Stimulated activated CD8-positive, alpha-beta memory T cell treated with anti-CD3 and anti-CD28 coated beads, Interleukin-2, amount 100 ng/mL, for 48 hours (primary cell): Measurements from ENCODE around the gene C13orf46.

Experiments
- DNase-seq, 2 donors: peaks; one replicate each; pipeline ENCODE4 v3.0.0-alpha.2; 2020; ENCODE audit warnings: low read depth in 2 of 2

Gene C13orf46

DNA sequence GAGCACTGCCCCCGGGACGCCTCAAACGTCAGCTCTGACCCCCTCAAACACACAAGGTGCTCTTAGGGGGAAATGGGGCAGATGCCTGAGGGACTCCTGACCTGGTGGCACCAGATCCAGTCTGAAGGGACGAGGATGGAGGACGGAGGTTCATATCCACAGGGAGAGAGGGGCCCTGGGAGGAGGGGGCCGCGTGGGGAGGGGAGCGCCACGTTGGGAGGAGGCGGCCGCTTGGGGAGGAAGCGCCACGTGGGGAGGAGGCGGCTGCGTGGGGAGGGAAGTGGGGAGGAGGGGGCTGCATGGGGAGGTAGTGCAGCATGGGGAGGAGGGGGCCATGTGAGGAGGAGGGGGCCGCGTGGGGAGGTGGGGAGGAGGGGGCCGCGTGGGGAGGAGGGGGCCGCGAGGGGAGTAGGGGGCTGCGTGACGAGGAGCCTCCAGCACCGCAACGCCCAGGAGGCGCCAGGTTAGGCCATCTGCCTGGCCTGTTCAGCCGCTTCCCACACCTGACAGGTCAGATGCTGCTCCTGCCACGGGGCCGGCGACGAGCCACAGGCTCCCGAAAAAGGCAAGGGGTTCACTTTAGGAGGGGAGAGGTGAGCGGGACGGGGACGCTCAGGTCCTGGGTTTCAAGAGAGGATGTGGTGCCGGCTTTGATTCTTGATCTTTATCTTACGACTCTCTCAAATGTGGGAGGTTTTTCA, 36.7 kb upstream of the C13orf46 start:
- DNase-seq, result no peak

DNA sequence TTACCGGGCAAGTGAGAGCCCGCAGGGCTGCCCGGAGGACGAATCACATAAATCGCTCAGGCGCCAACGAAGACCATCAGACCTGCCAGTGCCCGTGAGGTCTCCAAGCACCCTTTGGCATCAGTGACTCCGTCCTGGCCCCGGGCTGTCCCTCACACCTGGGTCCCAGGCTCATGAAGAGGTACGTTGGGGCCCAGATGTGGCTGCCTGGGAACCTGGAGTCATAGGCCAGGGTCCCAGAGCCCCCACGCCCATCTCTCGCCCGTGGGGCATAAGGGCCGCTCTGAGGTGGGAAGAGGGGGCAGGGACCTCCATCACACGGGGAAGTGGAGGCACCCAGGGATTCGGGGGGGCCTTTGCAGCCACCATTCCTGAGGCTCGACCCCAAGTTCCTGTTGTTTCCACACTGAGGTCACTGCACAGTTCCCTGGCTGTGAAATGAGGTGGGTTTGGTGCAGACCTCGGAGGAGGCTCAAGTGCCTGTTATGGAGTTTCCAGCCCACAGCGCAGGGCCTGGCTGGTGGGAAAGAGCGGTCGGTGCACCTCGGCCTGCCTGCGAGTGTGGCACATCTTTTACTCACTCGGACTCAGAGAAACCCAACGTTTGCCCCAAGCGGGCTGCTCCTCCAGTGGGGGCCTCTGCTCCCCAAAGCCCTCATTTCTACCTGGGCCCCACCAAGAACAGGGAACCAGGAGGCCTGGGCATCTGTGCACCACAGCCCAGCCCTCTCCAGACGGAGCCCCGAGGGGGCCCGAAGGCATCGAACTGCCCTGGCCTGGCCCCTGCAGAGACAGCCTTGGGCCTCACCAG, 35.9 kb upstream of the C13orf46 start:
- no peak for DNase-seq

DNA sequence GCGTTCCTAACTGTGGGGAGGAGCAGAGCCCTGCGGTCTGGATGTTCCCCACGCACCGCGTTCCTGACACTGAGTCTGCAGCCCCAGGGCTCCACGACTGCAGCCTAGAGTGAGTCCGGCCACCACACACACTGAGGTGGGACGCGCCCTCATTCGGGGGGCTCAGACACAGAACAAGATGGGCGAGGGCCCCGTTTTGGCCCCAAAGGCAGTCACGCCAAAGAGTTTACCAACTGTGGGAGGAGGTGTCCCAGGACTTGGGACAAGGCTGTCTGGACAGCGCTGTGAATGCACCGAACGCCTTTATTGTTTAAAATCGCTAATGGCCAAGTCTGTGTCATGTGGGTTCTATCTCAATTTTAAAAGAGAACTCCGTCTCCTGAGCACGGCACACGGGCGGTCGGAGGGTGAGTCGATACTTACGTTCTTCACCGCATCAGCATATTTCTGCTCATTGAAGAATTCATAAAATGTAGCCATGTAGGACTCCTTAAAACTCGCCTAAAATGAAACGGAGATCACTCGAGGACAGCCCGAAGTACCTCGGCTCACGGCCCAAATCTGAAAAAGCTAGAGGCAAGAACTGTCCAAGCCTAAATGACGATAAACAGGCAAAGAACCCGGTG, 35.2 kb upstream of the C13orf46 start:
- DNase-seq, result no peak

DNA sequence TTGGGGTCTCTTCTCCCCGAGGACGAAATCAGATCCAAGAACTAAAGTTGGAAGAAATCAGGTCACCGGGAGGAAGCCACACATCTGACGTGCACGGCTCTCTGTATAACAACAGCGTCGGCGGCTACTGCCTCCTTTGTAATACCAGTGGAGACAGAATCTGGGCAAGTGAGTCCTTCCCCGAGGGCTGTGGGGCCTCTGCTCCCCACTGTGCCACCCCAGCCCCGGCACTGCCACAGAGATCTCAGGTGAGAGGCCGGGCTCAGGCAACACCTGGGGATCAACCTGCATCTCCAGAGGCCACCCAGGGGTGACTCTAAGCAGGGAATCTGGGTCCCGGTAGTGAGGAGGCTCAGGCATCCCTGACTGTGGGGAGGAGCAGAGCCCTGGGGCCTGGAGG, 33.7 kb upstream of the C13orf46 start:
- no peak for DNase-seq

DNA sequence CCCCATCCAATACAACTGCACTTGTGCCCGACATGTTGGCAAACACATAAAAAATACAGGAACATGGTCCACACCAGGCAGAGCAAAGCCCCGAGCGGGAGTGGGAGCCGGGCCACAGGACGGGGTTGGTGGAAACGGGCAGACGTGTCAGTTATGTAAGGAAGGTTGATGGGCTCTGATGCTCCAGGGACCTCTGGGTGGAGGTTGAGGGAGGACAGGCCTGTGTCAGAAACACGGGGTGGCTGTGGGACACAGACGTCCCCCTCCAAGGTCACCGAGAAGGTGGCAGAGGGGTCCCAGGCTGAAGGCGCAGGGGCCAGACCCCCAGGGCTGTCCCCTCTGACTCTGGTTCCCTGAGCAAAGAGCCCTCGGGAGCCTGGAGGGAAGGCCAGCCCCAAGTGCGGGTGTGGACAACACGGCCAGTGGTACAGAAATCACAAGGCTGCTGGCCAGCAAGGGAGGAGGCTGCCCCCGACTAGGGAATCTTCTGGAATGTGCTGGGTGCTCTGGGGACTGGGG, 31.4 kb upstream of the C13orf46 start:
- no peak for DNase-seq

DNA sequence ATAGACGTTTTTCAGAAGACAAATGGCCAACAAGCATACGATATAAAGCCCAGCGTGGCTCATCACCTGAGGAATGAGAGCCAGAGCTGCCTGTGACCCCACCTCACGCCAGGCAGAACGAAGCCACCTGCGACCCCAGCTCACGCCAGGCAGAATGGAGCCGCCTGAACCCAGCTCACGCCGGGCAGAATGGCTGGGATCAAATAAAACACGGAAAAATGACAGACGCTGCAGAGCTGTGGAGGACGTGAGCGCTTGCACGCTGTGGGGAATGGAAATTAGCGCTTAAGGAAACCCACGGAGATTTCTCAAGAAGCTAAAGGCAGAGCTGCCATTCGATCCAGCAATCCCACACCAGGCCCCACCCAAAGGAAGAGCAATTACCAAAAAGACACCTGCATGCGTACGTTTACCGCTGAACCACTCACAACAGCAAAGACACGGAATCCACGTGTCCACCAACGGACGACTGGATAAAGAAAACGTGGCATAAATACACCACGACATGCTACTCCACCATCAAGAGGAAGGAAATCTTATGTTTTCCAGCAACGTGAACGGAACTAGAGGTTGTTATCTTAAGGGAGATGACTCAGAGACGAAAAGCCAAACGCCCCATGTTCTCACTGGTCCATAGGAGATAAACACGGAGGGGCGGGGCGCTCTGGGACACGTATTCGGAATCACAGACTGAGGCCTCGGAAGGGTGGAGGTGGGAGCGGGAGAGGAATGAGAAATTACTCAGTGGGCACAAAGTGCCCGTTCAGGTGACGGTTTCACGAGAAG, 30.7 kb upstream of the C13orf46 start:
- DNase-seq, result no peak

DNA sequence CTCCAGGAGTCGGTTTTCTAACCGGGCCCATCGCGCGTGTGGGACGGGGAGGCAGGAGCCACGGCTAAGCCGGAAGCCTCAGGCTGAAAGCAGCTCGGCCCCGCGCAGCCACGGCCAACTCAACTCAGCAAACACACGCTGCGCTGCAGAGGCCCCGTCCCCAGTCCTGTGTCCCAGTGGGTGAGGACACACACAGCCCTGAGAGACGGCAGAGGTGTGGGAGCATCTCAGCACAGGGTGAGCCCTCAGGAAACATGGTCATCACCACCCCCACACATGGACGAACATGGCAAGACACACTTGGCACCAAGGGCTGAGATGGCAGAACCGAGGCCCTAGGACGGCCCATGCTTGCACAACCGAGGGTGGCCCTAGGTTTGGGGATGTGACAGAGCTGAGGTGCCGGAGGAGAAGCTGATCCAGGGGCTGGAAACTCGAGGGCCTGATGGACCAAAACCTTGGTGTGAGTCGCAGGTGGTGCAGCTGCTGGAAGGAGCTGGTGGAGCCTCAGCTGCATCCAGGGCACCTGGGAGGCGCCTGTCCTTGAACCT, 29.0 kb upstream of the C13orf46 start:
- DNase-seq, result no peak

DNA sequence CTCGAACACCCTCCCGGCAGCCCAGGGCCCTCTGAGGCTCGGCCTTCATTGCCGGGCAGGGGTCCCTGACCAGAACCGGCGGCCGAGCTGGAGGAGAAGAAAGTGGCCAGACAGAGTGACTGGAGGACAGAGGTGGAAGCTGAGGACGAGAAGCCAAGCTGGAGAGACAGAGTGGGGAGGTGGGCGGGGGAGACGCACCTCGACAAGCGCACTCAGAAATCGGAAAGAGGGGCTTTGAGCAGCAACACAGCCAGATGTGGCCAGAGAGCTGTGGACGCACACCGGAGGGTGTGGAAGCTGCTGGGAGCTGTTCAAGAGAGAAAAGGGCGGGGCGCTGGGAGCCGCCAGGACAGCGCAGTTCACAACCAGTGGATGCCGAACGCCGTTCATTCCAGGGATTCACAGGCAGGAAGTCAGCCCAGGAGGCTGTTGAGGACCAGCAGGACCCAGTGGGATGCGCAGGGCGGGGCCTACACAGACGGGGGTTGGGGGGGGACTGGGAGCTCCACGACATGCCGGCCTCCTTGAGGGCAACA, 28.2 kb upstream of the C13orf46 start:
- no peak for DNase-seq

DNA sequence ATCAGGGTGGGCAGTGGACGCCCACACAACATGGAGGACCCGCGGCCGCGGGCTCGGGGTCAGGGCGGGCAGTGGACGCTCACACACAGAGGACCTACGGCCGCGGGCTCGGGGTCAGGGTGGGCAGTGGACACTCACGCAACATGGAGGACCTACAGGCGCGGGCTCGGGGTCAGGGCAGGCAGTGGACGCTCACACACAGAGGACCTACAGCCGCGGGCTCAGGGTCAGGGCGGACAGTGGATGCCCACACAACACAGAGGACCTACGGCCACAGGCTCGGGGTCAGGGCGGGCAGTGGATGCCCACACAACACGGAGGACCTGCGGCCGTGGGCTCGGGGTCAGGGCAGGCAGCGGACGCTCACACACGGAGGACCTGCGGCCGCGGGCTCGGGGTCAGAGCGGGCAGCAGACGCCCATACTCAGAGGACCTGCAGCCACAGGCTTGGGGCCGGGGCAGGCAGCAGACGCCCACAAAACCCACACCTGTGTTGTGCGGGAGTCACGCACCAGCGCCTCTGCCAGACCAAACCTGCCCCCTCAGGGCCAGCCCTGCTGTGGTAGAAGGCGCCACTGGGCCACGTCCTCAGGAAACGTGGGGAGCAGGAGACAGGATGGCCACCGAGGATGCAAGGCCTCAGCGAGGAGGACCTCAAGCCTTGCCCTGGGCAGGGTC, 27.6 kb upstream of the C13orf46 start:
- DNase-seq, result no peak

DNA sequence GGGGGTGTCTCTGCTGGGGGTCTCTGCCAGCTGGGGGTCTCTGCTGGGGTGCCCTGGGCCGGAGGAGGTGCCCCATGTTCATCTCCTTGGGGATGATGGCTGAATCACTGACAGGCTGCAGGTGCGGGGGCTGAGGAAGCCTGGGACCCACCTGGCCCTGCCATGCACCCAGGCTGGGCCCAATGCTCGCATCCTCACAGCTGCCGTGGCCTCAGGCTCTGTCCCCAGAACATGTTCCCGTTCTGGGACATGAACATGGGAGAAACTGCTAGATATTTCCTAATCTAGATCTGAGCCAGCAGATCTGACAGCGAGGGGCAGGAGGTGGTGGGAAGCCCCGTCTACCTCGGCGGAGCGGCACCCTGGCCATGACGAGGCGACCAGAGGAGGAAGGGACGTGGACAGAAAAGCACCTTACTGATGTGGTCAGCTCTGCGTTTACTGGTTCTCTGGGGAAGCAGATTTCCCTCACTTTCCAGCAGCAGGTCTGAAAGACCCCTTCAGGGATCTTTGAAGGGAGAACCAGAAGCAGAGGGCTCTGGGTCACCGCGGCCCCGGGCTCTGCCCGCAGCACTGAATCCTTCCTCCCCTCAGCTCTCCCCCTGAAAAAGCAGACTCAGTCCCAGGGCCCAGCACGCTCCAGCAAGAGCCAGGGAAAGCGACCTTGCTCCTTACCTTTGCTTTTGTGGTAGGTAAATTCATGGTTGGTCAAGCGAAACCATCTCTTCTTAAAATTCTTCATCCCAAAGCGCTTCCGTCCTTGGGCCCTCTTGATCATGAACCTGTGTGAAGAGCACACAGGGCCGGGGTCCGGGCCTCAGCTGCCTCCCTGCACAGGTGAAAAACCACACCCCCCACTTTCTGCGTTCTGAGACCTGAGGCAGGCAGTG, 26.5 kb upstream of the C13orf46 start:
- no peak for DNase-seq

DNA sequence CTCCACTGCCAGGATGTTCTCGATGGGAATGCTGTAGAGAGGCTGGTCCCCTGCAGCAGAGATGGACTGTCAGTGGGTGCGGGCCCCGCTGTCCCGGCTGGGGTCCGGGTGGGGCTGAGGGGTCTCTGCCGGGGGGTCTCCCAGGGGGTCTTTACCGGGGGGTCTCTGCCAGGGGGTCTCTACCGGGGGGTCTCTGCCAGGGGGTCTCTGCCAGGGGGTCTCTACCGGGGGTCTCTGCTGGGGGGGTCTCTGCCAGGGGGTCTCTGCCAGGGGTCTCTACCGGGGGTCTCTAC, 25.7 kb upstream of the C13orf46 start:
- DNase-seq, result no peak

DNA sequence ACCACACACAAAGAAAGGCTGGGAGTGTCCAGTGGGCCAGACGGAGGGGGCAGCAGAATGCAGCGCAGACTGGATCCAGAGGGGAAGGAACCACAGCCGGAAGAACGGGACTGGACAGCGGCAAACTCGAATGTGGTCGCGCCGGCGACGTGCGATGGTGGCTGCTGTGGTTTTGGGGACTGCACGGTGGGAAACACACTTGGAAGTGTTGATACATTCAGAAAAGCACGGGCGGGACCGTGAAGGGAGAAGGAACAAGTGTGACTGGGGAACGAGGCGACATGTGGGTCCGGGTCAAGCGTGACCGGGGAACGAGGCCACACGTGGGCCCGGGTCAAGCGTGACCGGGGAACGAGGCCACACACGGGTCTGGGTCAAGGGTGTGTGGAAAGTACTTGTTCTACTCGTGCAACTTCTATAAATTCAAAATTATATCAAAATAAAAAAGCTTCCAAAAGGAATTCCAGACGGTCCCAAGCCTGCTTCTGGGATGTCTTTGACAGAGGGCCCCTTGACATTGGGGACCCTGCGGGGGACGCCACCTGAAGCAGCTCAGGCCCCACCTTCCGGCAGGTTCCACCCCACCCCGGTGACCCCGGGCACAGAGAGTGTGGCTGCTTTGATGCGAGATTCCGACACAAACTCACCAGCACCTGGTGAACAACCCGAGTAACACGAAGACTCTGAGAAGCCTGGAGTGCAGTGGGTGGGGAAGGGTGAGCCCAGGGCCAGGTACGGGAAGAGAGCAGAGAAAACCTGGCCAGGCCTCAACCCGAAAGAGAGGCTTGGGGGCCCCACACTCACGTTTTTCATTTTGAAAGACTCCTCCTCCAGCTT, 25.1 kb upstream of the C13orf46 start:
- no peak for DNase-seq

DNA sequence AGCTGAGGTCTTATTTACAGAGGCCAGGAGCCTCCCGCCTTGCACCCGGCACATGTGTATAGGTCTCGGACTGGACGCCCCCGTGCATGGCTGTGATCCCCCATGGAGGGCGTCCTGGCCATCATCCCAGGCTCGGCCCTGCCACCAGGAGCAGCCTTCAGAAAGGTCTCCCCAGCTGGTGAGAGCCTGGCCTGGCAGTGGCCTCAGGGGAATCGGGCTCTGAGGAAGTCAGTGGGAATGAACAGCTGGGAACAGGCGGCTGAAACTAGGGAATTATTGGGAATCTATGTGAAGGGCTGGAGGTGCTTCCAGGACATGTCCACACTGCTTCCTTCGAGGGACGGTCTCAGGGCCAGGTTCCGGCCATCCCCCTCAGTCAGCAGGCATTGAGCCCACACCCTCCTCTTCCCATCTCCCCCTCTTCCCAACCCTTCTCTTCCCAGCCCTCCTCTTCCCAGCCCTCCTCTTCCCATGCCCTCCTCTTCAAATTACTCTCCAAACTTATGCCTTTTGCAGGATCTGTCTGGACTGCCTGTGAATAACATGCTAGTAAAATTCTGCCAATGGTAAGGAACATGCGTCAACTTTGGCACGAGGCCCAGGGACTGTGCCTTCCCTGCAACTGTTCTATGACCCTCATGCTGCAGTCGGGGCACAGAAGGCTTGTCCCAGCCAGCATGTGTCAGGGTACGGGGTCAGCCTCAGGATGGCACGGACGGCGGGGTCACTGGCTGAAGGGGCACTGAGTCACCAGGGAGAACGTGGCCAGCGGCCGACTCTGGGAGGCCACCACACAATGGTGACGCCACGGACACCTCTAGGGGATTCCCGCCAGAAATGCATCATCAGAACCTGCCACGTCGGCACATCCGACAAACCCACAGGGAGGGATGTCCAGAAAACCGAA, 24.2 kb upstream of the C13orf46 start:
- DNase-seq, result no peak

DNA sequence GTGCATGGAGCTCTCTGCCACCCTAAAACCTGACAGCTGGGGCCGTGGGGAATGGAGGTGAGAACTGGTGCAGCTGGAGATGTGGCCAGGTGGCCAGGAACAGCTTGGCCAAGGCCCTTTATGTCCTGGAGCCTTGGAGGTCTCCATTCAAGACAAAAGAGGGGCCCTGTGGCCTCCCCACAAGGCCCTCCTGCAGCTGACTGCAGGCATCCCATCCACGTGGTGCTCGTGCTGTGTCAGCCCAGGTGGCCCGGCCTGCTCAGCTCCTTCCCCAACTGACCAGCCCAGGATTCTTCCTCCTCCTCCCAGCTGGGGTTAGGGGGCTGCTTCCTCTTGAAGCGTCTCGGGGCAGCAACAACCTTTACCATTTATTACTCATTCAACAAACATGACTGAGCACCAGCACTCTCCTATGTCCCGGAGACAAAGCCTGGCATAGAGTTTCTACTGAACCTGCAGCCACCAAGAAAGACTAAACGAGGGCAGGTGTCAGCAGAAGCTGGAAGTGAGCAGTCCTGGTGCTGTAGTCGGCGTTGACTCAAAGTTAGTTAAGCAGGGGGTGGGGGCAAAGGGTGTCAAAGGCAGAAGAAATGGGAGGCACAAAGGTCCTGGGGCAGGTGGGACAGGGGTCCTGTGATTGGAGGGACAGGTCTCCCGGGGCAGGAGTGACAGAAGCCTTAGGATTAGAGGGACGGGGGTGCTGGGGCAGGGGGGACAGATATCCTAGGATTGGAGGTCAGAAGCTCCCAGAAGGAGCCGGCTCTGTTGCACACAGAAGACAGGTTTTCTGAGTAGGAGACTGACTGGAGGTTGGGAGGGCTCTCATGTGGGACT, 23.3 kb upstream of the C13orf46 start:
- no peak for DNase-seq

DNA sequence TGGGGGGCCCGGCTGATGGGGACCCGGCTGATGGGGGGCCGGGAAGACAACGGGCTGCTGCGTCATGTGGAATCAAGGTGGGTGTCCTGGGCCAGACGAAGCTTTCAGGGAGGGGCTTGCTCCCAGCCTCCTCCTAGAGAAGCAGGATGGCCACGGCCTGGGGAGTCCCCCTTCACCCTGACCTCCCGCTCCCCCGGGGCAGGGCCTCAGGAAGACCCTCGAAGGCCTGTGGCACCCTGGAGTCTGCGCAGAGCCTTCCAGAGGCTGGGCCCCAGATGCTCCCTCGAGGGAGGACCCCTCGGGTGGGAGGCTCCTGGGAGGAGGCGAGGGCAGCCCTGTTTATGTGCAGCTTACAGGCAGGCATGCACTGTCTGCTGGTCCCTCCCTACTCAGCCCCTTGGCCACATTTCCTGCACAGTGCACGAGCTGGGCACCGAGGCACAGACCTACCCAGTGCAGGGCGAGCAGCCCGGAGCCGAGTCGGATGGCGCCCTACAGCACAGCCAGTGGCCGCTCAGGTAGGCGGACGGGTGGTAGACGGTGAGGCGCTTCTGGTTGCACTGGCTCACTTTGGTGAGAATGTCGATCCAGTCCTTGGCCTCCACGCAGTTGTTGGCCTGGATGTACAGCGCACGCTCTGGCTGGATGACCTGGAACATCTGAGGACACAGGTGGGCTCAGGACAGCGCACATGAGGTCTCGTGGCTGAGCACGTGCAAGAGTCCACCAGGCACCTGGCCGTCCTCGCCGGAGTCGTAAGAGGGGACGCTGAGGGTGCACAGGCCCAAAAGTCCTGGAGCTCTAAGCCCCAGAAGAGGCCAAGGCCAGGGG, 22.4 kb upstream of the C13orf46 start:
- no peak for DNase-seq

DNA sequence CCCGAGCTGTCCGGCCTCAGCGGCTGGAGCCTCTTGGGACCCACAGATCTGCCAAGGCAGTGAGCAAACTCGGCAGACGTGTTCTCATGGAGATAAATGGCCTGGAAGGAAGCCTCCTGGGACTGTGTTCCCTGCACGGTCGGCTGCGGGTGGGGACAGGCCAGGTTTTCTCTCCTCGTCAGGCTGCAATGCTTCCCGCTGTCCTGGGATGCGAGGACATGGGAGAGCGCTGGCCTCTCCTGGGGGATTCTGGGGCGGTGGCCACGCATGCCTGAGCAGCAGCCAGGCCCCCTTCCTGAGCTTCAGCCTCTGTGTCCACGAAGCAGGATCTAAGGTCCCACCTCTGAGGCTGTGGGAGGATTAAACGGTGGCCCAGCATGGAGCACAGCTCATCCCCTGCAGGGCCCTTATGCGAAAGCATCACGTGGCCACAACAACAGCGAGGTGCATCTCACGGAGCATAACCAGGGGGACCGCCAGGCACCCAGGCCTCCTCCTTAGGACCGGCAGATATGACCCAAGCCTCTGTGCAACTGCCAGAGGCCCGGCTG, 21.2 kb upstream of the C13orf46 start:
- DNase-seq, result no peak
